GM23248 (cell line): ENCODE measurements around the gene RTN4R. TPM values are rescaled to one million over a fixed set of nuclear protein-coding genes. Genes with fewer than 3 reads are reported as not detected.
A peak's percentile ranks its signal among the peaks of the same experiment; 100 is the strongest.
"Not testable (repeated sequence)": the region's sequence is repeated elsewhere in the genome, so short reads cannot be mapped to it uniquely, and the experiment has no call there.

Experiments
- DNase-seq: peaks from one replicate; pipeline ENCODE4 v3.0.0-alpha.2; 2015
- H2AFZ ChIP-seq: fragments of 200-600 bp; sonication (generic); 2 replicates; pipeline ENCODE4 v1.6.1; 2016; ENCODE audit warnings: antibody characterized with exemption
- H3F3A ChIP-seq: fragments of 200-600 bp; sonication (generic); 2 replicates; pipeline ENCODE4 v1.6.1; 2016; ENCODE audit warnings: mild to moderate bottlenecking, antibody characterized with exemption, mixed run types; ENCODE audit not compliant: insufficient read depth
- H3K27ac ChIP-seq: fragments of 200-600 bp; sonication (generic); 2 replicates; pipeline ENCODE4 v1.5.1; 2016; ENCODE audit warnings: mild to moderate bottlenecking
- H3K27me3 ChIP-seq: fragments of 200-600 bp; sonication (generic); replicated peaks from 2 replicates; pipeline ENCODE4 v1.6.1; 2016; ENCODE audit warnings: mild to moderate bottlenecking; ENCODE audit not compliant: insufficient read depth
- H3K36me3 ChIP-seq: fragments of 200-600 bp; sonication (generic); 2 replicates; pipeline ENCODE4 v1.6.1; 2016; ENCODE audit warnings: low read depth, mild to moderate bottlenecking
- H3K4me1 ChIP-seq: fragments of 200-600 bp; sonication (generic); 2 replicates; pipeline ENCODE4 v1.6.1; 2016; ENCODE audit warnings: mild to moderate bottlenecking; ENCODE audit not compliant: insufficient read depth
- H3K4me2 ChIP-seq: fragments of 200-600 bp; sonication (generic); one replicate; pipeline ENCODE4 v1.6.1; 2016; ENCODE audit warnings: mild to moderate bottlenecking; ENCODE audit not compliant: unreplicated experiment
- H3K4me3 ChIP-seq: fragments of 200-600 bp; sonication (generic); 2 replicates; pipeline ENCODE4 v1.5.1; 2016; ENCODE audit warnings: mild to moderate bottlenecking
- H3K79me2 ChIP-seq: fragments of 200-600 bp; sonication (generic); 2 replicates; pipeline ENCODE4 v1.6.1; 2016; ENCODE audit warnings: mild to moderate bottlenecking; ENCODE audit not compliant: insufficient read depth
- H3K9ac ChIP-seq: fragments of 200-600 bp; sonication (generic); 2 replicates; pipeline ENCODE4 v1.6.1; 2016; ENCODE audit warnings: mild to moderate bottlenecking
- H3K9me2 ChIP-seq: fragments of 200-600 bp; sonication (generic); 2 replicates; pipeline ENCODE4 v1.6.1; 2016; ENCODE audit warnings: mixed run types, mild to moderate bottlenecking, moderate library complexity; ENCODE audit not compliant: insufficient read depth
- H3K9me3 ChIP-seq: fragments of 200-600 bp; sonication (generic); one replicate; pipeline ENCODE4 v1.6.1; 2017; ENCODE audit warnings: low read depth
- H4K20me1 ChIP-seq: fragments of 200-600 bp; sonication (generic); 2 replicates; pipeline ENCODE4 v1.6.0; 2016; ENCODE audit not compliant: insufficient read depth
- EZH2 ChIP-seq: fragments of 200-600 bp; sonication (generic); IDR thresholded peaks from 2 replicates; pipeline ENCODE4 v1.6.1; 2018; ENCODE audit warnings: antibody characterized with exemption, mild to moderate bottlenecking; ENCODE audit not compliant: insufficient read depth, poor library complexity, severe bottlenecking
- EZH2phosphoT487 ChIP-seq: fragments of 200-600 bp; sonication (generic); IDR thresholded peaks from 2 replicates; pipeline ENCODE4 v1.6.1; 2018; ENCODE audit warnings: antibody characterized with exemption, moderate library complexity, mild to moderate bottlenecking, low read depth; ENCODE audit not compliant: insufficient read depth
- WGBS, 2 experiments: methylation state at CpG; one replicate each; pipeline ENCODE4 v1.1.6; 2015 to 2017; ENCODE audit warnings: low lambda C conversion rate in 2 of 2, low coverage in 1 of 2; ENCODE audit errors: missing lambda C conversion rate in 2 of 2; 5-methylcytosine and 5-hydroxymethylcytosine counted together
- in situ Hi-C: fragments of 300-500 bp; cut with MboI; formaldehyde crosslinking; loops from 2 replicates; pipeline ENCODE4 v1.15.0; 2020
- polyA plus RNA-seq: library from polyadenylated mRNA; unstranded; fragments of >200 nt; fragmentation: Nextera tagmentation; extraction: Ambion mirVana; gene quantifications from 2 replicates; pipeline ENCODE4 v1.2.1, GENCODE V29; 2016
- total RNA-seq: library from RNA; depleted of rRNA; stranded (reverse); fragments of >200 nt; shearing (Covaris generic); gene quantifications from 2 replicates; pipeline ENCODE4 v1.2.3, GENCODE V29; 2014

RTN4R gene
- total and polyA plus RNA-seq, 2 experiments from 2014 or later: 0.25 TPM; not detected in 1

- Histone ChIP-seq H3K9me3 (no peaks in the 10 kb centered on the region), H2AFZ (no peak overlapping the region), H3K9ac (no peak overlapping the region), H3K4me1 (no peaks in the 10 kb centered on the region), H3K9me2 (no peaks in the 10 kb centered on the region), H3K79me2 (no peaks in the 10 kb centered on the region), H3K36me3 (no peaks in the 10 kb centered on the region), H3K4me3 (peak overlapping the region; percentile 49), H4K20me1 (no peaks in the 10 kb centered on the region), H3K4me2 (peak overlapping the region; percentile 41), H3K27ac (no peak overlapping the region), H3F3A (no peaks in the 10 kb centered on the region), H3K27me3 (no peaks in the 10 kb centered on the region)
- TF ChIP-seq EZH2phosphoT487: no peak
- TF ChIP-seq EZH2: no peak
- in situ Hi-C loops: no loop called here
- WGBS, 2 experiments: 1 to 2% methylated on average over 42 to 66 of the region's 101 CpGs
- DNase-seq: no peak
These were observed 458 bp downstream of the RTN4R start for GRCh38 chr22:20267441-20268278.

DNA sequence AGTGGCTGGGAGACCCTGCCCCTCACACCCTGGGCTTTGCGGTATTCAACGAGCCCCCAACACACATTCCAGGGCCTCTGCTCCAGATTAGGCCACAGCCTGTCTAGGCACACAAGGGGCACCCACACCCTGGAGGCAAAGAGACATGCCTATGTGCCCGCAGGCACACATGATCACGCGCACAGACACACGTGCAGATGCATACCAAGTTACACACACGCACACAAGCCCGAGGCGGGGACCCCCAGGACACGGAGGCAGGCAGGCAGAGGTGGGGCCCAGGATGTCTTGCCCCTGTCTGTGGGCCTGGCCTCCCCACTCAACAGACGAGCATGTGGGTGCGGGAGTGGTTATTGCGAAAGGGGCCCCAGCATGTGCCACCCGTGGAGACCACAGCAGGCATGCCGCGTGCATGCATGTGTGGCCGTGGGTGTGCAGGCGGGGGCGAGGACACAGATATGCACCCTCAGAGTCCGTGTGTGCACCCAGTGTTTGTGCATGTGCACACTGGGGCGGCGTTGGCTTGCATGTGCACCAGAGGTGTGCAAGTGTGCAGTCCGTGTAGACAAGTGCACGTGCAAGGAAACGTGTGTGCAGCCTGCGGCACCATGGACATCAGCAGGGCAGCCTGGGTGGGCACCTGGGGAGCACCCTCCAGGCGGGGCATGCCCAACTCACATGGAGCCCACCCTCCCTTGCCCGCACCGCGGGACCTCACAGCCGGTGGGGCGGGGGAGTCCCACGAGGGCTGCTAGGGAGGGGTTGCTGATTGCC is 1.3 kb downstream of the RTN4R start:
- DNase-seq, H3K4me1 ChIP-seq, H3K9me3 ChIP-seq, H3K9ac ChIP-seq, H3K36me3 ChIP-seq, in situ Hi-C loops, H3K27me3 ChIP-seq, H3K79me2 ChIP-seq, H4K20me1 ChIP-seq, H3K9me2 ChIP-seq, H3F3A ChIP-seq, H2AFZ ChIP-seq, H3K4me3 ChIP-seq, H3K27ac ChIP-seq, H3K4me2 ChIP-seq: not testable (repeated sequence)
- 38 to 43% methylated on average over 27 to 32 of the region's 33 CpGs for WGBS, 2 experiments

DNA sequence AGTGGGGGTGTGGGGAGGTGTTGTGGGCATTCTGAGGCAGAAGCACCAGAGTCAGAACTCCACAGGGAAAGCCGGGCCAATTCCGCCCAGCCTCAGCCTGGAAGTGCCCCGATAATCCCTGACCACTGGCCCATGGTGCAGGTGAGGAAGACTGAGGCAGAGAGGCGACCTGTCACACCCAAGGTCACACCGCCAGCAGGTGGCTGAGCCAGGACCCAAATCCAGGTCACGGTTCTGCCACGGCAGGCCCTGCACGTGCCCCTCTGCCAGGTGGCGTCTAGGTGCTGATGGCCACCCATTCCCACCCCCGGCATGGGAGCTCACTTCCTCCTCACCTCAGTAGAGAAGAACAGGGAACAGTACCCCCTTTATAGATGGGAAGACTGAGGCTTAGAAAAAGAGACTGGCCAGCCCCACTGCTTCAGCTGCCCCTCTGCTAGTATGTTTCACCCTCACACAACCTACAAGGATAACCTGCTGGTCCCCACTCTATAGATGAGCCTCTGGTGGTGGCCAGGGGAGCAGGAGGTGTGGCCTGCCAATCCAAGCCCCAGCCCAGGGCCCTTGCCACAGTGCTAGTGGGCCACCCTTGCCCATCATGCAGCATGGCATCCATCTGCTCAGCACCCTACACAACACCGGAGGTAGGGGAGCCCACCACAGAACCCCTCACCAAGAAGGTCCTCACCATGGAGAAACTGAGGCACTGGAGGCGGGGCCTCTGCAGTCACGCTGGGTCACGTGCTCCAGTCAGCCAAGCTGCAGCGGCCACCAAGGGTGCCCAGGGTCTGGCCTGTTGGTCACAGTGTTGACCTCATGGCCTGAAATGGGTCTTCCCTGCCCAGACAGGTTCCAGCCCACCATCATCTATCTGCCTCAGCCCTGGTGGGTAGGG is 2.1 kb downstream of the RTN4R start:
- H4K20me1 ChIP-seq, H3K9me3 ChIP-seq, DNase-seq, H3K27ac ChIP-seq, H3K9ac ChIP-seq, in situ Hi-C loops, H2AFZ ChIP-seq, H3K27me3 ChIP-seq, H3K36me3 ChIP-seq, H3F3A ChIP-seq, H3K79me2 ChIP-seq, H3K4me3 ChIP-seq, H3K4me1 ChIP-seq, H3K4me2 ChIP-seq, H3K9me2 ChIP-seq: not testable (repeated sequence)
- 89 to 92% methylated on average over 12 to 15 of the region's 15 CpGs for WGBS, 2 experiments

GRCh38 chr22:20264614-20265452 is 3.3 kb downstream of the RTN4R start:
- Histone ChIP-seq H3K36me3 (no peaks in the 10 kb centered on the region), H3K27ac (no peak overlapping the region), H3K4me3 (no peak overlapping the region), H3K9me2 (no peaks in the 10 kb centered on the region), H3K79me2 (no peaks in the 10 kb centered on the region), H2AFZ (no peak overlapping the region), H3K9me3 (no peaks in the 10 kb centered on the region), H3K4me1 (no peaks in the 10 kb centered on the region), H4K20me1 (no peaks in the 10 kb centered on the region), H3K4me2 (no peak overlapping the region), H3F3A (no peaks in the 10 kb centered on the region), H3K9ac (no peak overlapping the region), H3K27me3 (no peaks in the 10 kb centered on the region)
- TF ChIP-seq EZH2 (no peak), EZH2phosphoT487 (no peak)
- DNase-seq: no peak
- 70 to 76% methylated on average over 18 to 20 of the region's 21 CpGs for WGBS, 2 experiments
- in situ Hi-C loops: no loop called here

- H3K9me3 ChIP-seq, H2AFZ ChIP-seq, DNase-seq, H3K4me1 ChIP-seq, H3K4me3 ChIP-seq, H3K27ac ChIP-seq, H3K27me3 ChIP-seq, H3K9ac ChIP-seq, H3K36me3 ChIP-seq, H4K20me1 ChIP-seq, H3K9me2 ChIP-seq, H3F3A ChIP-seq, H3K4me2 ChIP-seq, H3K79me2 ChIP-seq, in situ Hi-C loops: not testable (repeated sequence)
- 78 to 79% methylated on average over 16 to 17 of the region's 17 CpGs for whole genome bisulfite sequencing, 2 experiments
These were observed 4.5 kb downstream of the RTN4R start for GRCh38 chr22:20263404-20264281.
